Iris pigment epithelial cell (primary cell): Measurements from ENCODE around the gene CWC27.
"Not testable (repeated sequence)": the region's sequence is repeated elsewhere in the genome, so short reads cannot be mapped to it uniquely, and the experiment has no call there.

Experiments
- DNase-seq: peaks from one replicate; pipeline ENCODE4 v3.0.0-alpha.2; 2011; ENCODE audit warnings: low read depth

Gene CWC27

GRCh38 chr5:64788156-64788555, 19.4 kb downstream of the CWC27 start:
- DNase-seq = peak; percentile 56

GRCh38 chr5:64789457-64789856, 20.7 kb downstream of the CWC27 start:
- DNase-seq = peak; percentile 93

- peak; percentile 72 for DNase-seq
Measured at GRCh38 chr5:64790210-64790609, 21.5 kb downstream of the CWC27 start.

- DNase-seq = no peak
Measured at GRCh38 chr5:64792469-64792868, 23.7 kb downstream of the CWC27 start.

GRCh38 chr5:64794053-64794770, 25.5 kb downstream of the CWC27 start:
- DNase-seq = no peak

- no peak for DNase-seq
Measured at GRCh38 chr5:64796301-64796700, 27.6 kb downstream of the CWC27 start.

GRCh38 chr5:64800926-64801325, 32.2 kb downstream of the CWC27 start:
- DNase-seq = no peak

GRCh38 chr5:64806537-64806936, 37.8 kb downstream of the CWC27 start:
- DNase-seq = no peak

GRCh38 chr5:64807520-64807919, 38.8 kb downstream of the CWC27 start:
- peak; percentile 86 for DNase-seq

GRCh38 chr5:64811050-64811640, 42.4 kb downstream of the CWC27 start:
- DNase-seq = peak; percentile 82

- no peak for DNase-seq
Measured at GRCh38 chr5:64814073-64814472, 45.3 kb downstream of the CWC27 start.

GRCh38 chr5:64818245-64818644, 49.5 kb downstream of the CWC27 start:
- DNase-seq = no peak

- not testable (repeated sequence) for DNase-seq
Measured at GRCh38 chr5:64819345-64819744, 50.6 kb downstream of the CWC27 start.

- DNase-seq = no peak
Measured at GRCh38 chr5:64822320-64822719, 53.6 kb downstream of the CWC27 start.

GRCh38 chr5:64826541-64826940, 57.8 kb downstream of the CWC27 start:
- no peak for DNase-seq

GRCh38 chr5:64827703-64828102, 59.0 kb downstream of the CWC27 start:
- peak; percentile 82 for DNase-seq

- not testable (repeated sequence) for DNase-seq
Measured at GRCh38 chr5:64830650-64831049, 61.9 kb downstream of the CWC27 start.

GRCh38 chr5:64831996-64832395, 63.3 kb downstream of the CWC27 start:
- DNase-seq = peak; percentile 70

GRCh38 chr5:64834037-64834436, 65.3 kb downstream of the CWC27 start:
- DNase-seq = peak; percentile 86

- DNase-seq = peak; percentile 76
Measured at GRCh38 chr5:64834611-64835010, 65.9 kb downstream of the CWC27 start.

- no peak for DNase-seq
Measured at GRCh38 chr5:64835266-64835665, 66.5 kb downstream of the CWC27 start.

GRCh38 chr5:64836190-64836755, 67.5 kb downstream of the CWC27 start:
- DNase-seq = no peak

GRCh38 chr5:64836786-64837185, 68.1 kb downstream of the CWC27 start:
- DNase-seq = no peak

- DNase-seq = peak; percentile 70
Measured at GRCh38 chr5:64838376-64838775, 69.6 kb downstream of the CWC27 start.
